Neural cell (in vitro differentiated cells): ENCODE results near the gene ARHGAP30.

ENCODE experiments used
- EP300 ChIP-seq: fragments of 450-650 bp; conservative IDR thresholded peaks from 2 replicates; pipeline ENCODE4 v1.6.1; 2014; ENCODE audit warnings: antibody characterized with exemption, mild to moderate bottlenecking, moderate library complexity; ENCODE audit not compliant: poor library complexity, severe bottlenecking
- EZH2 ChIP-seq: fragments of 200-600, 300-800 bp; shearing (Covaris generic), sonication (generic); IDR thresholded peaks from 2 replicates; pipeline ENCODE4 v1.6.1; 2014; ENCODE audit warnings: antibody characterized with exemption, low read length, borderline replicate concordance, mild to moderate bottlenecking; ENCODE audit not compliant: insufficient read depth, poor library complexity, severe bottlenecking
- MXI1 ChIP-seq: fragments of 450-650 bp; conservative IDR thresholded peaks from 2 replicates; pipeline ENCODE4 v1.6.1; 2014; ENCODE audit warnings: antibody characterized with exemption, mild to moderate bottlenecking; ENCODE audit not compliant: poor library complexity, severe bottlenecking
- POLR2AphosphoS5 ChIP-seq: IDR thresholded peaks from 2 replicates; pipeline ENCODE4 v1.6.1; 2012
- RAD21 ChIP-seq: fragments of 450-650 bp; conservative IDR thresholded peaks from 2 replicates; pipeline ENCODE4 v1.6.1; 2014; ENCODE audit warnings: antibody characterized with exemption, mild to moderate bottlenecking, moderate library complexity
- SMC3 ChIP-seq: fragments of 450-650 bp; conservative IDR thresholded peaks from 2 replicates; pipeline ENCODE4 v1.6.1; 2014; ENCODE audit warnings: antibody characterized with exemption, mild to moderate bottlenecking, moderate library complexity; ENCODE audit not compliant: poor library complexity
- TF ChIP-seq, protein P1 (sequence below): fragments of 450-650 bp; IDR thresholded peaks from 2 replicates; pipeline ENCODE4 v1.5.1; 2014; ENCODE audit warnings: antibody characterized with exemption, mild to moderate bottlenecking, moderate library complexity; ENCODE audit not compliant: poor library complexity, severe bottlenecking
- TF ChIP-seq, protein P2 (sequence below): IDR thresholded peaks from 2 replicates; pipeline ENCODE4 v1.6.1; 2012; ENCODE audit warnings: borderline replicate concordance

DNA sequence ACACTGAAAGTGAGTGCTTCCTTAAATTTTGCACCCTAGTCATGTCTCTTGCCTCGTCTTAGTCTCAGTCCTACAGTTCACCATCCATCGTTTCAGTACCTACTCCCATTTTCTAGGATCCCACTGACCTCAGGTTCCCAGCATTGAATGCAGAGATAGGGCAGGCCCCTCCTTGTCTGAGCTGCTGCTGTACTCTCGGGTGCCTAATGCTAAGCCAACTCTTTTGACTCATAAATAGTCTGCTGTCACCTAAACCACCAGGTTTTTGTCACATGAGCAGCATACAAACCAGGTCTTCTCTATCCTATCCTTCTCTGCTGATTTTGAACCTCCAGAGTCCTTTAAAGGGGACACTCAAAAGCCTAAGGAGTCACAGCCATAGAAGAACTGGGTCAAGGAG lies 3.0 kb downstream of the ARHGAP30 start:
- TF ChIP-seq, protein P1, sequence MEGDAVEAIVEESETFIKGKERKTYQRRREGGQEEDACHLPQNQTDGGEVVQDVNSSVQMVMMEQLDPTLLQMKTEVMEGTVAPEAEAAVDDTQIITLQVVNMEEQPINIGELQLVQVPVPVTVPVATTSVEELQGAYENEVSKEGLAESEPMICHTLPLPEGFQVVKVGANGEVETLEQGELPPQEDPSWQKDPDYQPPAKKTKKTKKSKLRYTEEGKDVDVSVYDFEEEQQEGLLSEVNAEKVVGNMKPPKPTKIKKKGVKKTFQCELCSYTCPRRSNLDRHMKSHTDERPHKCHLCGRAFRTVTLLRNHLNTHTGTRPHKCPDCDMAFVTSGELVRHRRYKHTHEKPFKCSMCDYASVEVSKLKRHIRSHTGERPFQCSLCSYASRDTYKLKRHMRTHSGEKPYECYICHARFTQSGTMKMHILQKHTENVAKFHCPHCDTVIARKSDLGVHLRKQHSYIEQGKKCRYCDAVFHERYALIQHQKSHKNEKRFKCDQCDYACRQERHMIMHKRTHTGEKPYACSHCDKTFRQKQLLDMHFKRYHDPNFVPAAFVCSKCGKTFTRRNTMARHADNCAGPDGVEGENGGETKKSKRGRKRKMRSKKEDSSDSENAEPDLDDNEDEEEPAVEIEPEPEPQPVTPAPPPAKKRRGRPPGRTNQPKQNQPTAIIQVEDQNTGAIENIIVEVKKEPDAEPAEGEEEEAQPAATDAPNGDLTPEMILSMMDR: no peak
- TF ChIP-seq EP300 (no peak), POLR2AphosphoS5 (no peak), RAD21 (no peak), MXI1 (no peak), EZH2 (no peak), SMC3 (no peak)
- TF ChIP-seq, protein P2, sequence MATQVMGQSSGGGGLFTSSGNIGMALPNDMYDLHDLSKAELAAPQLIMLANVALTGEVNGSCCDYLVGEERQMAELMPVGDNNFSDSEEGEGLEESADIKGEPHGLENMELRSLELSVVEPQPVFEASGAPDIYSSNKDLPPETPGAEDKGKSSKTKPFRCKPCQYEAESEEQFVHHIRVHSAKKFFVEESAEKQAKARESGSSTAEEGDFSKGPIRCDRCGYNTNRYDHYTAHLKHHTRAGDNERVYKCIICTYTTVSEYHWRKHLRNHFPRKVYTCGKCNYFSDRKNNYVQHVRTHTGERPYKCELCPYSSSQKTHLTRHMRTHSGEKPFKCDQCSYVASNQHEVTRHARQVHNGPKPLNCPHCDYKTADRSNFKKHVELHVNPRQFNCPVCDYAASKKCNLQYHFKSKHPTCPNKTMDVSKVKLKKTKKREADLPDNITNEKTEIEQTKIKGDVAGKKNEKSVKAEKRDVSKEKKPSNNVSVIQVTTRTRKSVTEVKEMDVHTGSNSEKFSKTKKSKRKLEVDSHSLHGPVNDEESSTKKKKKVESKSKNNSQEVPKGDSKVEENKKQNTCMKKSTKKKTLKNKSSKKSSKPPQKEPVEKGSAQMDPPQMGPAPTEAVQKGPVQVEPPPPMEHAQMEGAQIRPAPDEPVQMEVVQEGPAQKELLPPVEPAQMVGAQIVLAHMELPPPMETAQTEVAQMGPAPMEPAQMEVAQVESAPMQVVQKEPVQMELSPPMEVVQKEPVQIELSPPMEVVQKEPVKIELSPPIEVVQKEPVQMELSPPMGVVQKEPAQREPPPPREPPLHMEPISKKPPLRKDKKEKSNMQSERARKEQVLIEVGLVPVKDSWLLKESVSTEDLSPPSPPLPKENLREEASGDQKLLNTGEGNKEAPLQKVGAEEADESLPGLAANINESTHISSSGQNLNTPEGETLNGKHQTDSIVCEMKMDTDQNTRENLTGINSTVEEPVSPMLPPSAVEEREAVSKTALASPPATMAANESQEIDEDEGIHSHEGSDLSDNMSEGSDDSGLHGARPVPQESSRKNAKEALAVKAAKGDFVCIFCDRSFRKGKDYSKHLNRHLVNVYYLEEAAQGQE: no peak
